Measurements from ENCODE around the gene BCAS3.

DNA sequence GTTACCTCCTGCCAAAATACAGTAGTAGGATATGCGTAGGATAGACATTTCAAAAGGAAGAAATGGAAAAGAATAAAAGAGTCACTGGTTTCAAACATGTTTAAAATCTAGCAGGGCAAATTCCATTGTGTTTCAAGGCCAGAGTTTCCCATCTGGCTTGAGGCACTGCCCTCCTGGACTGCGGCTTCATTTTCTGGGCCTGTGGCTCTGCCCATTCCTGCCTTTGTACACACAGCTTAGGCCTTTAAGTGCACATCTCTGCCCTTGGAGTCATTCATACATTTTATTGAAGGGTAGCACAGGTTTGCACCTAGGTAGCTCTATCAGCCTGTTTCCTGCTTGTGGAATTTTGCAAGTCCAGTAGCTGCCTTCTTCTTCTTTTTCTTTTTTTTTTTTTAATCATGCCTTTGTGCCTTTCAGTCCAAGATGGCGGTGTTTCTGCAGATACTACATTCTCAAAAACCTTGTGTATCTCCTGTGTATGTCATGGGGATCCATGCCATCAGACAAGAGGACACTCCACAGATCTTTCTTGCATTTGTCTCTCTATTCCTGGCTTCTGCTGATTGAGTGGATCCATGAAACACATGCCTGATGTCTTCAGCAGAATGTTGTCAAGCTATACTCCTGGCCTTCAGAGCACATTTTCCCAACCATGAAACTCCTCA is 282.9 kb downstream of the BCAS3 start:
- TF ChIP-seq, protein P1, sequence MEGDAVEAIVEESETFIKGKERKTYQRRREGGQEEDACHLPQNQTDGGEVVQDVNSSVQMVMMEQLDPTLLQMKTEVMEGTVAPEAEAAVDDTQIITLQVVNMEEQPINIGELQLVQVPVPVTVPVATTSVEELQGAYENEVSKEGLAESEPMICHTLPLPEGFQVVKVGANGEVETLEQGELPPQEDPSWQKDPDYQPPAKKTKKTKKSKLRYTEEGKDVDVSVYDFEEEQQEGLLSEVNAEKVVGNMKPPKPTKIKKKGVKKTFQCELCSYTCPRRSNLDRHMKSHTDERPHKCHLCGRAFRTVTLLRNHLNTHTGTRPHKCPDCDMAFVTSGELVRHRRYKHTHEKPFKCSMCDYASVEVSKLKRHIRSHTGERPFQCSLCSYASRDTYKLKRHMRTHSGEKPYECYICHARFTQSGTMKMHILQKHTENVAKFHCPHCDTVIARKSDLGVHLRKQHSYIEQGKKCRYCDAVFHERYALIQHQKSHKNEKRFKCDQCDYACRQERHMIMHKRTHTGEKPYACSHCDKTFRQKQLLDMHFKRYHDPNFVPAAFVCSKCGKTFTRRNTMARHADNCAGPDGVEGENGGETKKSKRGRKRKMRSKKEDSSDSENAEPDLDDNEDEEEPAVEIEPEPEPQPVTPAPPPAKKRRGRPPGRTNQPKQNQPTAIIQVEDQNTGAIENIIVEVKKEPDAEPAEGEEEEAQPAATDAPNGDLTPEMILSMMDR (conservative IDR thresholded peaks at IDR 0.05): no peak
- no peak for TF ChIP-seq ZFX (IDR thresholded peaks at IDR 0.05)

All from C4-2B (cell line).